Progenitor cell of endocrine pancreas (in vitro differentiated cells): ENCODE measurements around the gene HLF. TPM values are rescaled to one million over a fixed set of nuclear protein-coding genes. Genes with fewer than 3 reads are reported as not detected.

ENCODE experiments used
- DNase-seq: peaks from one replicate; pipeline ENCODE4 v3.0.0; 2021; ENCODE audit warnings: low spot score; ENCODE audit not compliant: unreplicated experiment
- H3K27ac Mint-ChIP-seq: 2 replicates; pipeline ENCODE4 v1.8.0; 2021; ENCODE audit warnings: mild to moderate bottlenecking, moderate library complexity, mixed read lengths
- H3K27me3 Mint-ChIP-seq: 2 replicates; pipeline ENCODE4 v1.8.0; 2021; ENCODE audit warnings: mixed read lengths
- H3K36me3 Mint-ChIP-seq: 2 replicates; pipeline ENCODE4 v1.8.0; 2022; ENCODE audit warnings: mixed read lengths; ENCODE audit not compliant: insufficient read depth
- H3K4me1 Mint-ChIP-seq: 2 replicates; pipeline ENCODE4 v1.8.0; 2021; ENCODE audit warnings: low read depth, mixed read lengths
- H3K4me3 Mint-ChIP-seq: 2 replicates; pipeline ENCODE4 v1.8.0; 2021; ENCODE audit warnings: low read depth, mild to moderate bottlenecking, moderate library complexity, mixed read lengths
- H3K9me3 Mint-ChIP-seq: 2 replicates; pipeline ENCODE4 v1.8.0; 2021; ENCODE audit warnings: low read depth, mixed read lengths
- total RNA-seq: library from RNA; stranded (reverse); gene quantifications from 2 replicates; pipeline ENCODE4 v1.2.1, GENCODE V29; 2021
- TF ChIP-seq, protein P1 (sequence below): fragments of 200-600 bp; sonication (generic); IDR thresholded peaks from one replicate; pipeline ENCODE4 v1.5.0; 2021; ENCODE audit warnings: antibody characterized with exemption, mild to moderate bottlenecking; ENCODE audit not compliant: unreplicated experiment

The HLF gene
- total RNA-seq, 1 donor from 2014 or later, result 0.41 TPM

DNA sequence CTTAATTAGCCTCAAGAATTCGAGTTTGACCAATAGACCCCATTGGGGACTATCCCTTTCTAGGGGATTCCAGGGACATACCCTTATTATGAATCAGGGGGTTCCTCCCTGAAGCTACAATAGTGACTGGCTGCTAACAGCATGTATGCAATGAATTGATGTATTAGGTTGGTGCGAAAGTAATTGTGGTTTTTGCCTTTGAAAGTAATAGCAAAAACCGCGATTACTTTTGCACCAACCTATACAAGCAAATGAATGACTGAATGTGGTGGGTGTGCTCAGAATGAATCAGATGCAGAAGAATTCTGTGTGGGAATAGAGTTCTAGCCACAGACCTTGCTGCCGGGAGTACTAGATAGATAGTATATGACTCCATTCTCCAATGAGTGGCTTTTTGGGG, 76.7 kb downstream of the HLF start:
- TF ChIP-seq, protein P1, sequence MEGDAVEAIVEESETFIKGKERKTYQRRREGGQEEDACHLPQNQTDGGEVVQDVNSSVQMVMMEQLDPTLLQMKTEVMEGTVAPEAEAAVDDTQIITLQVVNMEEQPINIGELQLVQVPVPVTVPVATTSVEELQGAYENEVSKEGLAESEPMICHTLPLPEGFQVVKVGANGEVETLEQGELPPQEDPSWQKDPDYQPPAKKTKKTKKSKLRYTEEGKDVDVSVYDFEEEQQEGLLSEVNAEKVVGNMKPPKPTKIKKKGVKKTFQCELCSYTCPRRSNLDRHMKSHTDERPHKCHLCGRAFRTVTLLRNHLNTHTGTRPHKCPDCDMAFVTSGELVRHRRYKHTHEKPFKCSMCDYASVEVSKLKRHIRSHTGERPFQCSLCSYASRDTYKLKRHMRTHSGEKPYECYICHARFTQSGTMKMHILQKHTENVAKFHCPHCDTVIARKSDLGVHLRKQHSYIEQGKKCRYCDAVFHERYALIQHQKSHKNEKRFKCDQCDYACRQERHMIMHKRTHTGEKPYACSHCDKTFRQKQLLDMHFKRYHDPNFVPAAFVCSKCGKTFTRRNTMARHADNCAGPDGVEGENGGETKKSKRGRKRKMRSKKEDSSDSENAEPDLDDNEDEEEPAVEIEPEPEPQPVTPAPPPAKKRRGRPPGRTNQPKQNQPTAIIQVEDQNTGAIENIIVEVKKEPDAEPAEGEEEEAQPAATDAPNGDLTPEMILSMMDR, result no peak
- Mint-ChIP-seq H3K9me3 (peaks cover 5% of the 10 kb centered on the region), H3K4me1 (no peaks in the 10 kb centered on the region), H3K27me3 (peaks cover 7% of the 10 kb centered on the region), H3K36me3 (no peaks in the 10 kb centered on the region), H3K27ac (no peak overlapping the region), H3K4me3 (no peak overlapping the region)
- DNase-seq, result no peak

DNA sequence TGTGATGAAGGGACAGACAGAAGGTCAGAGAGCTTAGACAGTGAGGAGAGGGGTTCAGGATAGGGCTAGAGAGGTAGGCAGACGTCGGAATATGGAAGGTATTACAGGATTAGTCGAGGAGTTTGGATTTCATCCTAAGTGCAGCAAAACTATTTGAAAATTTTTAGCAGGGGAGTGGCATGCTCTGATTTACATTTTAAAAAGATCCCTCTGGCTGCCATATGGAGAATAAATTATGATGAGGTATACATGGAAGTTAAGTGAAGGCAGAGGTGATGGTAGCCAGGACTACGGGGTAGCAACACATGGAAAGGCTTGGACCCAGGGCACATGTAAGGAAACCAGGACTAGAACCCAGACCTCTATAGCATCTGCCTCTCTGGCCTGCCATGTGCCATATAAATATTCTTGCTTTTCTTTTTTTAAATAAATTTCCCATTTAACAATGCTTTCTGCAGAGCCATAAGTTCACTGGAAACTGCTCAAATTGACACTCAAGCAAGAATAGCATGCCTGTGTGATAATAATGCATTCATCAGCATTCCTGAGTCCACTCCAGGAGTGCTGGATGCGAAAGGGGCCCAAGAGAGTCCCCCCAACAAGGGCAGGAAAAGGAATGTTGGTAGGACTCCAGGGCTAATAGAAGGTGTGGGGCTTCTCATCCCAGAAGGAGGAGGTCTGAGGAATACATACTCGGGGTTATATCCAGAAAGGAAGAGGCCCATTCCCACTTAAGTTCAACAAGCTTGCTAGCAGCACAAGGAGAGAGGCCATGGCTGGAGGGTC, 78.2 kb downstream of the HLF start:
- Mint-ChIP-seq H3K27me3 (peaks cover 9% of the 10 kb centered on the region), H3K4me3 (no peak overlapping the region), H3K9me3 (peaks cover 6% of the 10 kb centered on the region), H3K36me3 (no peaks in the 10 kb centered on the region), H3K27ac (no peak overlapping the region), H3K4me1 (no peaks in the 10 kb centered on the region)
- TF ChIP-seq, protein P1, result no peak
- no peak for DNase-seq

DNA sequence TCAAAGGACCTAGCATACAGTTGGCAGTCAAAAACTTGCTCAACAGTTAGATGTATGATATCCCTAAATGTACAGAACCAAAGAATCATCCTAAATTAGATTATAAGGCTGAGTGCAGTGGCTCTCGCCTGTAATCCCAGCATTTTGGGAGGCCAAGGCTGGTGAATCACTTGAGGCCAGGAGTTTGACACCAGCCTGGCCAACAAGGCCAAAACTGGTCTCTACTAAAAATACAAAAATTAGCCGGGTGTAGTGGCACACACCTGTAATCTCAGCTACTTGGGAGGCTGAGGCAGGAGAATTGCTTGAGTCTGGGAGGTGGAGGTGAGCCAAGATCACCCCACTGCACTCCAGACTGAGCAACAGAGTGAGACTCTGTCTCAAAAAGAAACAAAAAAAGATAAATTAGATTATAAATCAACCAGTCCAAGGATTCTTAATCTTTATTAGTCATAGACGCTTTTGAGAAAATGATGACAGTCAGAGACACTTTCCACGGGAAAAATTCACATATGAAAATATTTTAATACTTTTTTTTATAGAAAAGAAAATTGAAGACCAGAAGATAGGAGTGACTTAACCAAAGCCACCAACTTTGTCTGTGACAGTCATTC, 79.2 kb downstream of the HLF start:
- no peak overlapping the region for H3K27ac Mint-ChIP-seq
- H3K9me3 Mint-ChIP-seq, result peaks cover 6% of the 10 kb centered on the region
- H3K36me3 Mint-ChIP-seq, result no peaks in the 10 kb centered on the region
- DNase-seq, result no peak
- no peaks in the 10 kb centered on the region for H3K4me1 Mint-ChIP-seq
- no peak overlapping the region for H3K4me3 Mint-ChIP-seq
- H3K27me3 Mint-ChIP-seq, result peaks cover 9% of the 10 kb centered on the region
- TF ChIP-seq, protein P1, result no peak

DNA sequence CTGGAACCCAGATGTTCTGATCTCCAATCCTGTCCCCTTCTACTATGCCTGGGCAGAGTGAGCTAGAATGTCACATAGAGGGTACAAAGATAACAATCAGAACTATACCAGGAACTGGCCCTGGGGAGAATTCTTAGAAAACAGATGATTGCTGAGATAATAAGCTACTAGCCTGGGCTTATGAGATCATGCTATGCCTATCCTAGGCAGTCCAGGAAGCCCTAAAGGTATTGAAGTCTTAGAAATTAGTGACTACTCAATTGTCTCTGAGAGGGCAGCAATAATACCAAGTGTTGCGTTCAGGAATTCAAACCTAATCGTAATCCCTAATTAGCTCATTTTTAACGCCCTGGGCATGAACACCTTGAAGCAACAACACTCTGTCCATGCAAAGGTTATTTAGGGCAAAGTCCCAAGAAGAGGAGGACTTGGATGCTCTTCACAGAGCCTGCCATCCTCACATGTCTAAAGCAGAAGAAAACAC, 79.8 kb downstream of the HLF start:
- Mint-ChIP-seq H3K9me3 (peaks cover 6% of the 10 kb centered on the region), H3K36me3 (no peaks in the 10 kb centered on the region), H3K27me3 (peaks cover 8% of the 10 kb centered on the region), H3K4me3 (no peak overlapping the region), H3K4me1 (no peaks in the 10 kb centered on the region), H3K27ac (no peak overlapping the region)
- TF ChIP-seq, protein P1, result no peak
- DNase-seq, result no peak

DNA sequence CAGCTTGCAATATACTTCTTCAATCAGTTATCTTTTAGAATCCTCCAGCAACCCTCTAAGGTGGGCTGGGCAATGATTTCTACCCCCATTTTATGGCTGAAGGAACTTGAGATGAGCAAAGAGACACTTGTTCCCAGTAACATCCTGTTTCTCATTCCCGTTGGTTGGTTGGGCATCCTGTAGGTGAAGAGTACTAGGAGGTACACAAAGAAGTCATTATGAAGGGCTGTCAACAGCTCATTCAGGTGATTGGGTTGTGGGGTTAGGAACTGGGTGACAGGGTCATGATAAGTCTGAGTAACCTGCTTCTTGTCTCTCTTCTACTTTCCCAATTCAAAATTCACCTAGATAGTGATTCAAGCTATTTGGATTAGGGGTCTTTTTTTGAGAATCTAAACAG, 80.4 kb downstream of the HLF start:
- no peaks in the 10 kb centered on the region for H3K36me3 Mint-ChIP-seq
- H3K4me3 Mint-ChIP-seq, result no peak overlapping the region
- no peaks in the 10 kb centered on the region for H3K4me1 Mint-ChIP-seq
- no peak for DNase-seq
- H3K27ac Mint-ChIP-seq, result no peak overlapping the region
- TF ChIP-seq, protein P1, result no peak
- peaks cover 7% of the 10 kb centered on the region for H3K27me3 Mint-ChIP-seq
- H3K9me3 Mint-ChIP-seq, result peaks cover 6% of the 10 kb centered on the region
